ENCODE results near the gene ZMYND8.

The ZMYND8 gene

DNA sequence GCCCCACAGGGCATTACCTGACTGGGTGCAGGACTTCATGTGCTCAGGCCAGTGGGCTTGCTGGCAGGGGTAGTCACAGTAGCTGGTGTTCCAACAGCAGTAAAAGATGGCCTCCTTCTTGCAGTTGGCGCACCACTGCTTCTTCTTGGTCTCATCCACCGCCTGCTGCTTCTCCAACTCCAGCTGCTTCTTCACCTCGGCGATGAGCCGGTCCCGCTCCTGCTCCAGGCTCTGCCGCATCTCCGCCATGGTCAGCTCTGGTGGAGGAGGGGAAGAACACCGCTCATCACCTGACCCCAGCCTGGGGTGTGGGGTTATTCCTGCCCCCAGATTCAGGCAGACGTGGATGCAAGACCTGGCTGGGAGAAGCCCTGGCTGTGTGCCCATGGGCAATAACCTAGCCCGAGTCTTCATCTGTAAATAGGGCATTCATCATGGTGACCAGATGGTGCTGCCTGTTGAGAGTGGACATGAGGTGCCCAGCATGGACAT, 132.2 kb downstream of the ZMYND8 start:
- TF ChIP-seq, protein P1, sequence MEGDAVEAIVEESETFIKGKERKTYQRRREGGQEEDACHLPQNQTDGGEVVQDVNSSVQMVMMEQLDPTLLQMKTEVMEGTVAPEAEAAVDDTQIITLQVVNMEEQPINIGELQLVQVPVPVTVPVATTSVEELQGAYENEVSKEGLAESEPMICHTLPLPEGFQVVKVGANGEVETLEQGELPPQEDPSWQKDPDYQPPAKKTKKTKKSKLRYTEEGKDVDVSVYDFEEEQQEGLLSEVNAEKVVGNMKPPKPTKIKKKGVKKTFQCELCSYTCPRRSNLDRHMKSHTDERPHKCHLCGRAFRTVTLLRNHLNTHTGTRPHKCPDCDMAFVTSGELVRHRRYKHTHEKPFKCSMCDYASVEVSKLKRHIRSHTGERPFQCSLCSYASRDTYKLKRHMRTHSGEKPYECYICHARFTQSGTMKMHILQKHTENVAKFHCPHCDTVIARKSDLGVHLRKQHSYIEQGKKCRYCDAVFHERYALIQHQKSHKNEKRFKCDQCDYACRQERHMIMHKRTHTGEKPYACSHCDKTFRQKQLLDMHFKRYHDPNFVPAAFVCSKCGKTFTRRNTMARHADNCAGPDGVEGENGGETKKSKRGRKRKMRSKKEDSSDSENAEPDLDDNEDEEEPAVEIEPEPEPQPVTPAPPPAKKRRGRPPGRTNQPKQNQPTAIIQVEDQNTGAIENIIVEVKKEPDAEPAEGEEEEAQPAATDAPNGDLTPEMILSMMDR (IDR thresholded peaks at IDR 0.05; ENCODE audit: borderline replicate concordance, control extremely low read depth, extremely low read depth, insufficient read depth, missing control alignments) = no peak
- in situ Hi-C loops (cut with MboI; ENCODE audit: low sequenced_read_pairs, unreplicated experiment) = no loop called here
- DNase-seq (ENCODE audit: low spot score) = no peak

DNA sequence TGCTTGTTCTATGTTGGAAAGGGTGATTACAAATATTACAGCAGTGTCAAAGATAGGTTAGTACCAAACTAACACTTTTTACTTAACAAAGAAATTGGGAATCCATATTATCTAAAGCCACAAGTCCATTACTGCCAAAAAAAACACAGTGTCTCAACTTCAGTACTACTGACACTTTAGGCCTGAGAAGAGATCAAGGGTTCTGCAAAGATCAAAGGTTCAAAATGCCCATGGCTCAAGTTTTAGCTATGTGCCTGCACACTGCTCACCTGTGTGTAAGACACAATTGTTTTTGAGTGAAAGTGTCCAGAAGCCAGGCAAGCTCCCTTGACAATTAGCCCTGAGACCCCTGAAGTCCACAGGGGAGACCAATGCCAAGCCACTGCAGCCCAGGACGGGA, 132.6 kb downstream of the ZMYND8 start:
- TF ChIP-seq, protein P1 (IDR thresholded peaks at IDR 0.05; ENCODE audit: borderline replicate concordance, control extremely low read depth, extremely low read depth, insufficient read depth, missing control alignments) = no peak
- in situ Hi-C loops (cut with MboI; ENCODE audit: low sequenced_read_pairs, unreplicated experiment) = no loop called here
- DNase-seq (ENCODE audit: low spot score) = no peak

DNA sequence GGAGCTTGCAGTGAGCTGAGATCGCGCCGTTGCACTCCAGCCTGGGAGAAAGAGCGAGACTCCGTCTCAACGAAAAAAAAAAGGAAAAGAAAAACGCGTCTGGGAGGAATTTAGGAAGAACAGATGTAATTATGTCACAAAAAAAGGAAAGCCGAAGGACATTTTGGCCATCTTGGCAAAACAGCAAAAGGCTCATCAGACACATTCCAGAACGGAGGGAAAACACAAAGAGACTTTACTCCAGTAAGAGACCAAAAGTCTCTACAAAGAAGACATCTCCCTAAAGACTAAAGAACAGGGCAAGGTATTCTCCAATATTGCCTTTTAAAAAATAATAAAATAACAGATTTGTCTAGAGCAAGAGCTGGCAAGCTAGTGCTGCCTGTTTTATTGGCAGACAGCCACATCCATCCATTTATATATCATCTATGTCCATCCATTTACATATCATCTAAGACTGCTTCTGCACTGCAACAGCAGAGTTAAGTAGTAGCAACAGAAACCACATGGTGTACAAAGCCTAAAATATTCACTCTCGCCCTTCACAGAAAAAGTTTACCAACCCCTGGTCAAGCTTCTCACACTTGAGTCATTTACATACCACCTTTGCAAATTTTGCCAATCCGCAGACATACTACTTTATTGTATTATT, 133.9 kb downstream of the ZMYND8 start:
- TF ChIP-seq, protein P1 (IDR thresholded peaks at IDR 0.05; ENCODE audit: borderline replicate concordance, control extremely low read depth, extremely low read depth, insufficient read depth, missing control alignments) = no peak
- no peak for DNase-seq (ENCODE audit: low spot score)
- in situ Hi-C loops (cut with MboI; ENCODE audit: low sequenced_read_pairs, unreplicated experiment) = no loop called here

DNA sequence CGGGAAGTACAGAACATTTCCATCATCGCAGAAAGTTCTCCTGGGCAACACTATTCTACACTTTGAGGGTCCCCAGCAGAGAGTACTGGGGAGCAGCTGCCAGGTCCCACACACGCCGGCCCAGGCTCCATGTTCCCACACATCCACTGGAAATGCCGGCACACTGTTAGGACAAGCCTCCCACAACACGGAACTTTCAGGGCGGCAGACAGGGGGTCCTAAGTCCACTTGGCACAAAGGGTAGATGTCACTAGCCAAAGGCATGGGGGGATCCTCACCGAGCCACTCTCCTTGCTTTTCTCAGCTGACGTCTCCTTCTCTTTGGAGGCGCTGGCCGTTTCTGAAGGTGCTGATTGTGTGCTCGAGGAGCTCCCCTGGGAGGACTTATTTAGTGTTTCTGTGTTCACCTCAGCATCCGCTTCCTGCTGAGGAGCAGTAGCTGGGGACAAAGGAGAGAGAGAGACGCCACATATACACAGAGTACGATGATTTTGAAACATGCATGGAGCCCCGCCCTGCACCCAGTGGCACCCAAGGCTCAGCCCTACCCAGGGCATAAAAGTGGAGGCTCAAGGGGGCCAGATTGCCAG, 135.4 kb downstream of the ZMYND8 start:
- TF ChIP-seq, protein P1 (IDR thresholded peaks at IDR 0.05; ENCODE audit: borderline replicate concordance, control extremely low read depth, extremely low read depth, insufficient read depth, missing control alignments) = no peak
- in situ Hi-C loops (cut with MboI; ENCODE audit: low sequenced_read_pairs, unreplicated experiment) = no loop called here
- DNase-seq (ENCODE audit: low spot score) = peak; percentile 43

DNA sequence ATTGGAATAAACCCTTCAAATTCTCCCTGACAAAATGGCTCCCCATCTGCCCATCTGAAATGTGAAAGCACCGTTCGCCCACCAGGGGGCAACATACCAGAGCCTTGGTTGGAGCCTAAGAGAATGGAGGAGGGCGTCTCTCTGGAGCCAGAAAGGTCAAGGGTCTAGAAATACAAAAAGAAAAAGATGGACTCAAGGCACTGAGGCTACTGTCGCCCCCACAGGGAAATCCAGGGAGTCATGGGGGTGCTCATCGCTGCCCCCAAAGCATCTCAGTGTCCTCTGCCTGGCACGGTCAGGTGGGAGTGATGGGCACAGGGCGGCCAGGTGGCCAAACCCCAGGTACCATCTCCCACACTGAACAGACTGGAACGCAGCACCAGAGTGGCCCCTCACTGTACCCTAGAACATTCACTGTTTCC, 136.3 kb downstream of the ZMYND8 start:
- TF ChIP-seq, protein P1 (IDR thresholded peaks at IDR 0.05; ENCODE audit: borderline replicate concordance, control extremely low read depth, extremely low read depth, insufficient read depth, missing control alignments) = peak; percentile 22
- in situ Hi-C loops (cut with MboI; ENCODE audit: low sequenced_read_pairs, unreplicated experiment) = no loop called here
- peak; percentile 65 for DNase-seq (ENCODE audit: low spot score)

DNA sequence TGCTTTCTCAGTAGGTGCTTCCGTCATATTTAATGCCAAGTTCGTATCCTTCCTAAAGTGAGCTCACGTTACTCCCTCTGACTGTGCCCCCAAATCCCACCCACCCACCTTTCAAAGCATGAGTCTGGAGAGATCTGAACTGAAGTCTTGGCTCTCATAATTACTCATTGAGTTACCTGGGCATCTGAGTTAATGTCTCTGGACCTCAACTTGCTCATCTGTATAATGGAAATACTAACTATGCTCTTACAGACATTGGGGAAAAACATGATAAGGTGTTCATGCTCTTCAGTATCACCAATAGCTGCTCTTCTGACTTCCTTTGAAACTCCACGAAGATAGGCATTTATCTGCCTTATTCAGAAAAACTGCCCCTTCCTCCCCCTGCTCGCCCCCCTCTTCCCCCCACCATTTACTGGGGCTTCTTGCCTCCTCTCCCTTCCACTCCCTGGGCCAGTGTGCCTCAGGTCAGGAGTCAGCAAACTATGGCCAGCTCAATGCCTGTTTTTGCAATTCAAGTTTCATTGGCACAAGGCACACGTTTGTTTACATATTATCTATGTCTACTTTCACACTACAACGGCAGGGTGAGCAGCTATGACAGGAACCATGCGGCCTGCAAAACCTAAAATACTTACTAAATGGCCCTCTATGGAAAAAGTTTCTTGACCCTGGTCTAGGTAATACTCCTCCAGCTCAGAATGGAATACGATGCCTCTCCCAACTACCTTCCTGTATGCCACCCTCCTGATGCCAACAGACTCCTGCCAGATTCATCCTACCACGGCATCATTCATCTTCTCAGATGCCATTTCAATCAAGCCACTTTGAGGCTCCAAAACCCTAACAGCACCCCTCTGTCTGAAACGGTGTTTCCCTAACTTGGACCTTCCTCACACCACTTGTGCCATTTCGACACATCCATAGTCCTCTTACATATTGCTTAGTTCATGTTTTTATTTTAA, 138.7 kb downstream of the ZMYND8 start:
- DNase-seq (ENCODE audit: low spot score) = no peak
- TF ChIP-seq, protein P1 (IDR thresholded peaks at IDR 0.05; ENCODE audit: borderline replicate concordance, control extremely low read depth, extremely low read depth, insufficient read depth, missing control alignments) = no peak
- in situ Hi-C loops (cut with MboI; ENCODE audit: low sequenced_read_pairs, unreplicated experiment) = no loop called here

All from GM13976 (cell line).